ENCODE measurements around the gene GET3.
"Not testable (repeated sequence)": the region's sequence is repeated elsewhere in the genome, so short reads cannot be mapped to it uniquely, and the experiment has no call there.

GET3 gene

DNA sequence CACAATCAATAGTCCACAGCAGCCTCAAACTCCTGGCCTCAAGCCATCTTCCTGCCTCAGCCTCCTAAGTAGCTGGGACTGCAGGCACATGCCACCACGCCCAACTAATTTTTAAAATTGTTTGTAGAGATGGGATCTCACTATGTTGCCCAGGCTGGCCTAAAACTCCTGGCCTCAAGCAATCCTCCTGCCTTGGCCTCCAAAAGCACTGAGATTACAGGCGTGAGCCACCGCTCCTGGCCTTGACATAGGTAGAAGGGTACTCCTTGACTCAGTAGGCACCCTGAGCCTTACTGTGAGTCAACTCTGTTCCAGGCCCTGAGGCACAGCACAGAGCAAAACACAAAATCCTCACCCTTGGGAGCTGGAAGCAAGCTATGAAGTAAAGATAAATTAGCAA lies 21.4 kb upstream of the GET3 start:
- no peak for DNase-seq (ENCODE audit: low read depth)

DNA sequence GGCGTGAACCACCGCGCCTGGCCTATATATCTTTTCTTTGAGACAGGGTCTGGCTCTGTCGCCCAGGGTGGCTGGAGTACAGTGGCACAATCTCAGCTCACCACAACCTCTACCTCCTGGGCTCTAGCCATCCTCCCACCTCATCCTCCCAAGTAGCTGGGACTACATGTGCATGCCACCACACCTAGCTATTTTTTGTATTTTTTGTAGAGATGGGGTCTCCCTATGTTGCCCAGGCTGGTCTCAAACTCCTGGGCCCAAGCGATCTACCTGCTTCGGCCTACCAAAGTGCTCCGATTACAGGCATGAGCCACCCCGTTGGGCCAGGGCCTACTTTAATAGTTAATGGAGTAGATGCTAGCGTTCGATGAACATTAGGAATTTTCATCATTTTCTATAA lies 17.0 kb upstream of the GET3 start:
- no peak for DNase-seq (ENCODE audit: low read depth)

DNA sequence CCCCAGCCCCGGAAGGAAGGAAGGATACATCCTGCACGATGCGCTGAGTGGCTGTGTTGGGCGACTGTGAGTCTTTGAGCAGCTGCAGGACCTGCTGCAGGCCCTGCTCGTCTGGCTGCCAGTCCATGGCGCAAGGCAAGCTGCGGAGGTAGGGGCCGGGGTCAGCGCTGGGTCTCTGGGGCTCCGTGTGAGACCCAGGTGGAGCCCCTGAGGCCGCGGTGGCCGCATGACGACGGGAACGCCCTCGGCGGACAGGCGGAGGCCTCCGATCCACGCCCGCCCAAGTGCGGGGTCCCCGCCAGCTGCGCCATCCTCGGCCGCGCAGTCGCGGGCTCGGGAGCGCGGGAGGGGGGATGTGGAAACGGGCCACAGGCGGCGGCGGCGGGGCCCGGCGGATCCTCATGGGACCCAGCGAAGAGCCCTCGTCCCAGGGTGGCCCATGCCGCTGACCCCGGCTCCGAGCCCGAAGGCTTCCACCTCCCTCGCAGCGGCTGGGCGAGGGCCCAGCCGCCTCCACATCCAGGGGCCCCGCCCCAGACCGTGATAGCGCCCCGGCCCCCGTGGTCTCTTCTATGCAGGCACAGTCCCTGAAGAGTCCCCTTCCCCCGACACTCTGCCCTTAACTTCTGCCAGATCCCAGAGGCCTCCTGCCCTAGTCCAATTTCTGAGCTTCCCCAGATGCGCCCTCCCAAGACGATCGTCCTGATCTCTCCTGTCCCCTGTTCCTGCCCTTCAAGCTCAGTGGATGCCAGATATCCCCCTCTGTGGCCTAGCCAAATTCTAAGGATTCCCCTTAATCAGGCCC lies 16.2 kb upstream of the GET3 start:
- DNase-seq (ENCODE audit: low read depth): no peak

DNA sequence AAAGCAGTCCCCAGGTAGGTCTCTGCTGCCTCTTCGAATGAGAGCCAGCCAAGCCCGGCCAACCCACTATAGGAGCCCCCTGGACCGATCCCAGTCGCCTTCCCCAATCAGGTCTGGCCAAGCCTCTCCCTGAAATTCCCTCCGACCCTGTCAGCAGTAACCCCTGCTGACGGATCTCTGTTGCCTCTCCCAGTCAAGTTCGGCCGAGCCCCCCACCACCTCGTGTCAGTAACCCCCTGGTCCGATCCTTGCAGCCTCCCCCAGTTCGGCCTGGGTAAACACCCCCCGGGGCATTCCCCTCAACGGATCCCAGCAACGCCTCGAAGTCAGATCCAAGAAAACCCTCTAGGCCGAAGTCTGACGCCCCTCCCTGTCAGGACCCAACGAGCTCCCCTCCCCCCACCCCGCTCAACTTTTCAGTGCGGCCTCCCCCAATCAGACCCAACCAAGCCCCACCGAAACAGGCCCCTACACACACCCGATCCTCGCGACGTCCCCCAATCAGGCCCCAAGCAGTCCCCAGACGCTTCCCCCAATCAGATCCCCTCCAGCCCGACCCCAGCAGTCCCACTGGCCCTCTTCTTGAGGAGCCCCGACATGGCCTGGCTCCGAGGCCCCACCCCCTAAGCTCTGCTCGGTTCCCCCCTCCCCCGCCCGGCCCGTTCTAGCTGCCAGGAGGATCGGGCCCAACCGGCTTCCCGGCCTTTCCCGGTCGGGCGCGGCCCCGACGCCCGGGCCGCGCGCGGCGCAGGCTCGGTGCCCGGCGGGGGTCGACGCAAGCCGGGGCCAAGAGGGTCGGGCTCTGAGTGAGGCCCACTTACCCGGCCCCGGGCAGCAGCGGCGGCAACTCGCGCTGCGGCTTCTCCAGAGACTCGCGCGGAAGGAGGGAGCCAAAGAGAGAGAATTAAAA lies 15.4 kb upstream of the GET3 start:
- DNase-seq (ENCODE audit: low read depth): peak; percentile 29

DNA sequence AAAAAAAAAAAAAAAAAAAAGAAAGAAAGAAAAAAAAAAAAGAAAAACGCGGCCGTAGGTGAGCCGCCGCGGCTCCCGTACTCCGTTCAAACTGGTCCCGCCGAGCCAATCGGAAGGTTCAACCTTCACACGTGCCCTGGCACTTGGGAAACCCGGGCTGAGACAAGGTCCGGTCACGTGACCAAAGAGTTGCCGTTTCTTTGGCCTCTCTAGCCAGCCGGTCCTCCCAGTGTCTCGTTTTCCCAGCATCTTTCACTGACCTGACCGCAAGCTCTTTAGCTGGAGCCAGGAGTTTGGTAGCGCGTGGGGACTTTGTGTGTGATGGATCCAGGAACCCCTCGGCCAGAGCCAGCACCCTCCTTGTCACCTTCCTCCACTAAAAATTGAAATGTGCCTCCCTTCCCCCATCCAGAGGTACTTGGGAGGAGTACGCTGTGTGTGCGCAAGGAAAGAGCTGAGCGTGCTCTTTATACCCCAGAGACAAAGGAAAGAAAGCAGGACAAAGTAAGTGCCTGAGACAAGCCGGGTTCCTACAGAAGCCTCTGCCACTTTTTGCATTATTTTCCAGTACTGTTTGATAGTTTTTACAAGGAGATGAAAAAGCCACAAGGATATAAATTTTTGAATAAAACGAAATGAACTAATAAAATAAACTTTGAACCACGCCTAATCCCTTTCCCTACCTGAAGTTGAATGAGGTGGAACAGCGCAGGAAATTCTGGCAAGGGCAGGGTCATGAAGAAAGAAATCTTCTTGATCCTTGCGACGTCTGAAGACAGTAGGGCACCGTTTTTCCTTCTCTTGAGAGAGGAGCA lies 14.5 kb upstream of the GET3 start:
- peak; percentile 99 for DNase-seq (ENCODE audit: low read depth)

GRCh38 chr19:12723381-12723640 lies 14.0 kb upstream of the GET3 start:
- DNase-seq (ENCODE audit: low read depth): no peak

GRCh38 chr19:12723641-12724426 lies 13.5 kb upstream of the GET3 start, which contains the start of gene TNPO2:
TNPO2 (minus strand) TSS chr19:12723932; CDS start chr19:12720977, 2,955 bp downstream.
- DNase-seq (ENCODE audit: low read depth): peak; percentile 31

DNA sequence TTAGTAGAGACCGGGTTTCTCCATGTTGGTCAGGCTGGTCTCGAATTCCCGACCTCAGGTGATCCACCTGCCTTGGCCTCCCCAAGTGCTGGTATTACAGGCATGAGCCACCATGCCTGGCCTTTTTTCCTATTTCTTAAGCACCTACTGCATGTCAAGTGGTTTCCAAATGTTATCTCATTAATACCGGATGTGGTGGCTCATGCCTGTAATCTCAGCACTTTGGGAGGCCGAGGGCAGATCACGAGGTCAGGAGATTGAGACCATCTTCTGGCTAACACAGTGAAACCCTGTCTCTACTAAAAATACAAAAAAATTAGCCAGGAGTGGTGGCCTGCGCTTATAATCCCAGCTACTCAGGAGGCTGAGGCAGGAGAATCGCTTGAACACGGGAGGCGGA lies 11.7 kb upstream of the GET3 start:
- not testable (repeated sequence) for DNase-seq (ENCODE audit: low read depth)

- no peak for DNase-seq (ENCODE audit: low read depth)
These were observed 10.3 kb upstream of the GET3 start for GRCh38 chr19:12726988-12727316.

GRCh38 chr19:12727745-12728433 lies 9.4 kb upstream of the GET3 start:
- no peak for DNase-seq (ENCODE audit: low read depth)

GRCh38 chr19:12730064-12730463 lies 7.2 kb upstream of the GET3 start:
- DNase-seq (ENCODE audit: low read depth): no peak

GRCh38 chr19:12731337-12731736 lies 6.0 kb upstream of the GET3 start:
- no peak for DNase-seq (ENCODE audit: low read depth)

- DNase-seq (ENCODE audit: low read depth): peak; percentile 57
These were observed 3.7 kb upstream of the GET3 start for GRCh38 chr19:12733369-12734214.

- DNase-seq (ENCODE audit: low read depth): no peak
These were observed 596 bp downstream of the GET3 start for GRCh38 chr19:12737835-12738351.

DNA sequence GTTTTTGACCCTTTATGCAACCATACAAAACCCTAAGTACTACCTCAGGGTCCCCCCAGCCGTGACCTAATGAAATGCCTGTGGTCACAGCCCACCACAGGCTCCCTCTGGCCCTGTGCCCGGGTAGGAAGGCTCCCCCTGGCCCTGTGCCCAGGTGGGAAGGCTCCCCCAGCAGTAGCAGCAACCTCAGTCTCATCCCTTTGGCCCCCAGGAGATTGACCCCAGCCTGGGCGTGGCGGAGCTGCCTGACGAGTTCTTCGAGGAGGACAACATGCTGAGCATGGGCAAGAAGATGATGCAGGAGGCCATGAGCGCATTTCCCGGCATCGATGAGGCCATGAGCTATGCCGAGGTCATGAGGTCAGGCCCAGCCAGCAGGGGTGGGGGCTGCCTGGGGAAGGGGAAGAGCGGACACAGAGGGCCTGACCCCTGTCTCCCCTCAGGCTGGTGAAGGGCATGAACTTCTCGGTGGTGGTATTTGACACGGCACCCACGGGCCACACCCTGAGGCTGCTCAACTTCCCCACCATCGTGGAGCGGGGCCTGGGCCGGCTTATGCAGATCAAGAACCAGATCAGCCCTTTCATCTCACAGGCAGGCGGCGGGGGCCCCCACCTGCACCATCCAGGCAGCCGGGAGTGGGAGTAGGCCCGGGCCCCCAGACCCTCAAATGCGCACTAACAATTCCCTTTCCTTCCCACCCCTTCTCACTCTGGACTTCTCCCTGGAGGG lies 8.0 kb downstream of the GET3 start:
- no peak for DNase-seq (ENCODE audit: low read depth)

DNA sequence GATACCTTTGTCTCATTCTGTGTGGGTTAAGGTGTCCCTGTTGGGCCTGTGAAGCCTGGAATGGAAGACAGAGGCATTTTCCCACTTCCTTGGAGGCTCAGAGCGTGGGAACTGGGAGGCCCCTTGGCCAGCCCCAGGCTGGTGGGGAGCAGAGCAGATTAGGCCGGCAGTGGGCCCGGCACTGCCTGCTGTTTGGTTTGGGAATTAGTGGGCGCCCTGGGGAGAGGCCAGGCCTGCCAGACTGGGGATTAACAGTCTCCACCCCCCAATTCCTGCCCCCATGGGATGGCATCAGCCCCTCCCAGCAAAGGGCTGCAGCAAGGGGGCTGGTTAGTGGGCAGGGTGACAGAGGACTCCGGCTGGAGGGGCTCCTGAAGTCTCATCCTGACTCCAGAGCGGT lies 11.2 kb downstream of the GET3 start:
- no peak for DNase-seq (ENCODE audit: low read depth)

DNA sequence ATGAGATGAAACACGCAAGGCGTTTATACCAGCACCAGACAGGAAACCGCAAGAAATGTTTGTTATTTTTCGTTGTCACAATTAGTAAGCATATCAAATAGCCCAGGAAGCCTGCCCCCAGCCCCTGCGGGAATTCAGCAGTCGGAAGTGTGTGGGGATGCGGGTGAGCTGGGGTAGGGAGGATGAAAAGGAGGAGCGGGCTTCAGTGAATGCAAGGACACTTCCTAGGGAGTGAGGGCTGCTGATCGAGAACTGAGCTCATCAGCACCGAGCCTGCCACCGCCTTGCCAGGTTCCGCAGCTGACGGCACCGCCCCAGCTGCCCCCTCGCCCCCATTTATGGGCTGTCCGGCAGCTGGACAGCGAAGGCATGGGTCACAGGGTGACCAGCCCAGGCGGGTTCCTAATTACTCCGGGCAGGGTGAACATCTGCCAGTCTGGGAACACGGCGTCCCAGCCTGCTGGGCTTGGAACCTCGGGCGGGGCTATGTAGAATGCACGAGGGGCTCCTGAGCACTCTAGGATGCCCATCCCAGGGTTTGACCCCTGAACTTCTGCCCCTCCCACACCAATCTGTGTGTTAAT lies 12.7 kb downstream of the GET3 start:
- DNase-seq (ENCODE audit: low read depth): no peak

DNA sequence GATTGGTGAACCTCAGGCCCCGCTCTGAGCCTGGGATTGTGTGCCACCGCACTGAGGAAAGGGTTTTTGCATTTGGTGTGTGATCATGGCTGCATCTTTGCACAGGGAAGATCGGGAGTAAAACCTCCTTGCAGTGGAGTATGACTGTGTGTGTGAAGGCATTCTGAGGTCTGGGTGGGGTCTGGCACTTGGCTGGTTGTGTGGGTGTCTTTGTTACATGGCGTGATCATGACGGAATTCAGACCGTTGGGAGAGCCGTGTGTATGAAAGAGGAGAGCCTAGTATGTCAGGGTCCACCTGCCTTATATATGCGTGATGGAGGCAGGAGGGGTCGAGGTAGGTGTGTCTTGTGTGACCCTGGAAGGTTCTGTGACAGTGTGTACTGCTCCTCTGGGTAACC lies 13.6 kb downstream of the GET3 start:
- DNase-seq (ENCODE audit: low read depth): no peak

DNA sequence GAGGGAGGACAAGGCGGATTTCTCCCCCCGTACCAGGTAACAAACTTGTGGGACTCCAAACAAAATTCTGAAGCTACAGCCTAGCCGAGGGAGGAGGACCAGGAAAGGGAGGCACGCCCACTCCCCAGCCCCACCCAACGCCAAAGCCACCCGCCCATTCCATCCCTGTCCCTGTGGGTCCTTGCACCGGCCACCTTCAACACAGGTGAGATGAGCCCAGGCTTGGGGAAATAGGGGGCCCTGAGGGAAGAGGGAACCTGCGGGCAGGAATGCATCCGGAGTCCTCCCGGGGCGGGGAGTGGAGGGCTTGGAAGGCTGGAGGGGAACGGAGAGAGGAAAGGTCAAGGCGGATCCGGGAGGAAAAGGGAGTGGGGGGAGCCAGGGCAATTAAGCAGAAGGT lies 14.3 kb downstream of the GET3 start, which contains the start of gene BEST2:
TSS of gene BEST2 (plus strand) at position 157 of the 400 bp plus-strand sequence. CDS start 802 bp downstream, outside the sequence.
- no peak for DNase-seq (ENCODE audit: low read depth)

All from stromal cell of bone marrow (primary cell).